ENCODE measurements around the gene CPVL.

Gene CPVL

GRCh38 chr7:29146057-29146706 is at the start of gene CPVL:
TSS of gene CPVL (minus strand) at chr7:29146537. CDS start at chr7:29121061, 25,476 bp downstream.
- DNase-seq: peak; percentile 20

- DNase-seq: peak; percentile 38
These were observed 48.5 kb upstream of the CPVL start, which contains the start of gene CHN2 for GRCh38 chr7:29194594-29195427. TSS of gene CHN2 (plus strand) at chr7:29194775.

- no peak for DNase-seq
These were observed 47.9 kb upstream of the CPVL start for GRCh38 chr7:29194206-29194593.

GRCh38 chr7:29193316-29194205 is 47.2 kb upstream of the CPVL start:
- no peak for DNase-seq

- no peak for DNase-seq
These were observed 46.5 kb upstream of the CPVL start for GRCh38 chr7:29192811-29193210.

- DNase-seq: no peak
These were observed 46.0 kb upstream of the CPVL start for GRCh38 chr7:29192323-29192722.

GRCh38 chr7:29190349-29191045 is 44.2 kb upstream of the CPVL start:
- no peak for DNase-seq

- peak; percentile 65 for DNase-seq
These were observed 43.4 kb upstream of the CPVL start for GRCh38 chr7:29189743-29190201.

GRCh38 chr7:29185613-29186012 is 39.3 kb upstream of the CPVL start:
- DNase-seq: no peak

GRCh38 chr7:29184599-29184998 is 38.3 kb upstream of the CPVL start:
- no peak for DNase-seq

- DNase-seq: no peak
These were observed 32.8 kb upstream of the CPVL start for GRCh38 chr7:29179115-29179514.

GRCh38 chr7:29177963-29178600 is 31.7 kb upstream of the CPVL start:
- peak; percentile 31 for DNase-seq

- DNase-seq: no peak
These were observed 27.1 kb upstream of the CPVL start for GRCh38 chr7:29173458-29173857.

GRCh38 chr7:29170781-29171180 is 24.4 kb upstream of the CPVL start:
- no peak for DNase-seq

- DNase-seq: no peak
These were observed 21.4 kb upstream of the CPVL start for GRCh38 chr7:29167721-29168120.

GRCh38 chr7:29163854-29164253 is 17.5 kb upstream of the CPVL start:
- no peak for DNase-seq

- no peak for DNase-seq
These were observed 16.2 kb upstream of the CPVL start for GRCh38 chr7:29162577-29162976.

- no peak for DNase-seq
These were observed 14.9 kb upstream of the CPVL start for GRCh38 chr7:29161231-29161630.

GRCh38 chr7:29160080-29160479 is 13.7 kb upstream of the CPVL start:
- no peak for DNase-seq

- no peak for DNase-seq
These were observed 12.6 kb upstream of the CPVL start for GRCh38 chr7:29158795-29159423.

GRCh38 chr7:29156907-29157452 is 10.6 kb upstream of the CPVL start:
- peak; percentile 14 for DNase-seq
